ENCODE data around the gene NPR1. TPM values are rescaled to one million over a fixed set of nuclear protein-coding genes. Genes with fewer than 3 reads are reported as not detected.

The NPR1 gene
- total RNA-seq, 1 donor = under 0.01 TPM

- H3K4me3 ChIP-seq (ENCODE audit: insufficient read depth, low read length) = no peak overlapping the region
- H3K4me2 ChIP-seq (ENCODE audit: insufficient read depth, low read length) = no peak overlapping the region
- H3K4me1 ChIP-seq (ENCODE audit: insufficient read depth, low read length) = peaks cover 9% of the 10 kb centered on the region
- H3K79me2 ChIP-seq (ENCODE audit: insufficient read depth, low read length) = no peaks in the 10 kb centered on the region
- DNase-seq (ENCODE audit: insufficient read length, low spot score, missing footprints) = no peak
- H3K27me3 ChIP-seq (ENCODE audit: insufficient read depth, low read length) = no peaks in the 10 kb centered on the region
- peaks cover 9% of the 10 kb centered on the region for H4K20me1 ChIP-seq (ENCODE audit: insufficient read depth, low read length)
- H3K36me3 ChIP-seq (ENCODE audit: insufficient read depth, low read length) = peaks cover 13% of the 10 kb centered on the region
- no peaks in the 10 kb centered on the region for H3K9me3 ChIP-seq (ENCODE audit: low read depth, low read length)
- no peak overlapping the region for H2AFZ ChIP-seq (ENCODE audit: low read length)
- H3K27ac ChIP-seq (ENCODE audit: low read depth, low read length) = no peak overlapping the region
- no peak for TF ChIP-seq CTCF (IDR thresholded peaks at IDR 0.05; ENCODE audit: extremely low read depth, low read depth, low read length)
Measured at GRCh38 chr1:153649863-153650235, 28.6 kb upstream of the NPR1 start.

- Histone ChIP-seq H4K20me1 (ENCODE audit: insufficient read depth, low read length) (no peaks in the 10 kb centered on the region), H3K36me3 (ENCODE audit: insufficient read depth, low read length) (no peaks in the 10 kb centered on the region), H2AFZ (ENCODE audit: low read length) (no peak overlapping the region), H3K4me2 (ENCODE audit: insufficient read depth, low read length) (no peak overlapping the region), H3K27ac (ENCODE audit: low read depth, low read length) (no peak overlapping the region), H3K27me3 (ENCODE audit: insufficient read depth, low read length) (no peaks in the 10 kb centered on the region), H3K79me2 (ENCODE audit: insufficient read depth, low read length) (no peaks in the 10 kb centered on the region), H3K9me3 (ENCODE audit: low read depth, low read length) (no peaks in the 10 kb centered on the region), H3K4me3 (ENCODE audit: insufficient read depth, low read length) (no peak overlapping the region), H3K4me1 (ENCODE audit: insufficient read depth, low read length) (peaks cover 9% of the 10 kb centered on the region)
- no peak for TF ChIP-seq CTCF (IDR thresholded peaks at IDR 0.05; ENCODE audit: extremely low read depth, low read depth, low read length)
- DNase-seq (ENCODE audit: insufficient read length, low spot score, missing footprints) = no peak
Measured at GRCh38 chr1:153651771-153652170, 26.7 kb upstream of the NPR1 start.

GRCh38 chr1:153652805-153653500 is 25.5 kb upstream of the NPR1 start:
- no peak overlapping the region for H3K4me3 ChIP-seq (ENCODE audit: insufficient read depth, low read length)
- H3K27ac ChIP-seq (ENCODE audit: low read depth, low read length) = no peak overlapping the region
- H3K4me2 ChIP-seq (ENCODE audit: insufficient read depth, low read length) = no peak overlapping the region
- peak; percentile 83 for DNase-seq (ENCODE audit: insufficient read length, low spot score, missing footprints)
- H4K20me1 ChIP-seq (ENCODE audit: insufficient read depth, low read length) = no peaks in the 10 kb centered on the region
- H2AFZ ChIP-seq (ENCODE audit: low read length) = peak overlapping the region; percentile 18
- peaks cover 9% of the 10 kb centered on the region for H3K4me1 ChIP-seq (ENCODE audit: insufficient read depth, low read length)
- H3K9me3 ChIP-seq (ENCODE audit: low read depth, low read length) = no peaks in the 10 kb centered on the region
- no peaks in the 10 kb centered on the region for H3K79me2 ChIP-seq (ENCODE audit: insufficient read depth, low read length)
- H3K36me3 ChIP-seq (ENCODE audit: insufficient read depth, low read length) = no peaks in the 10 kb centered on the region
- TF ChIP-seq CTCF (IDR thresholded peaks at IDR 0.05; ENCODE audit: extremely low read depth, low read depth, low read length) = no peak
- no peaks in the 10 kb centered on the region for H3K27me3 ChIP-seq (ENCODE audit: insufficient read depth, low read length)

GRCh38 chr1:153655333-153655732 is 23.2 kb upstream of the NPR1 start:
- TF ChIP-seq CTCF (IDR thresholded peaks at IDR 0.05; ENCODE audit: extremely low read depth, low read depth, low read length) = no peak
- Histone ChIP-seq H3K9me3 (ENCODE audit: low read depth, low read length) (no peaks in the 10 kb centered on the region), H4K20me1 (ENCODE audit: insufficient read depth, low read length) (peaks cover 3% of the 10 kb centered on the region), H3K27ac (ENCODE audit: low read depth, low read length) (no peak overlapping the region), H3K79me2 (ENCODE audit: insufficient read depth, low read length) (peaks cover 15% of the 10 kb centered on the region), H3K27me3 (ENCODE audit: insufficient read depth, low read length) (no peaks in the 10 kb centered on the region), H3K4me2 (ENCODE audit: insufficient read depth, low read length) (no peak overlapping the region), H3K4me1 (ENCODE audit: insufficient read depth, low read length) (peaks cover 17% of the 10 kb centered on the region), H3K4me3 (ENCODE audit: insufficient read depth, low read length) (no peak overlapping the region), H3K36me3 (ENCODE audit: insufficient read depth, low read length) (no peaks in the 10 kb centered on the region), H2AFZ (ENCODE audit: low read length) (no peak overlapping the region)
- no peak for DNase-seq (ENCODE audit: insufficient read length, low spot score, missing footprints)

Measured in osteoblast (primary cell).